ENCODE measurements around the gene SLC39A7. TPM values are rescaled to one million over a fixed set of nuclear protein-coding genes. Genes with fewer than 3 reads are reported as not detected.

The SLC39A7 gene
- total and polyA plus RNA-seq, 3 experiments from 2014 or later = 32.9 to 63.6 (median 63.1) TPM

- Histone ChIP-seq H3K36me3 (ENCODE audit: insufficient read depth, low read length) (no peaks in the 10 kb centered on the region), H3K4me3 (ENCODE audit: low read length) (no peak overlapping the region), H3K9me3 (ENCODE audit: low read length) (no peaks in the 10 kb centered on the region), H3K27me3 (ENCODE audit: insufficient read depth, low read length, poor library complexity, severe bottlenecking) (no peaks in the 10 kb centered on the region), H3K4me1 (ENCODE audit: insufficient read depth, low read length) (peaks cover 13% of the 10 kb centered on the region), H3K27ac (ENCODE audit: low read depth, low read length) (no peak overlapping the region)
- no peak for DNase-seq
- Mint-ChIP-seq H3K36me3 (peaks cover 0 to 19% (median 7%) of the 10 kb centered on the region in 3 donors), H3K4me3 (no peak overlapping the region), H3K27ac (peak overlapping the region in 1 of 8 donors; percentile 48), H3K4me1 (peaks cover 14 to 15% (median 14%) of the 10 kb centered on the region in 3 donors), H3K9me3 (peaks cover 8 to 17% (median 9%) of the 10 kb centered on the region in 5 donors), H3K27me3 (peaks cover 5 to 29% of the 10 kb centered on the region in 2 donors)
- CTCF ChIA-PET = no interaction called here
- POLR2A ChIA-PET = no interaction called here
These were observed 21.8 kb upstream of the SLC39A7 start for GRCh38 chr6:33178755-33179475.

GRCh38 chr6:33181141-33181540, 19.5 kb upstream of the SLC39A7 start:
- H3K36me3 ChIP-seq (ENCODE audit: insufficient read depth, low read length) = no peaks in the 10 kb centered on the region
- CTCF ChIA-PET = no interaction called here
- Mint-ChIP-seq H3K27me3 (peaks cover 2 to 11% of the 10 kb centered on the region in 2 donors), H3K4me1 (peaks cover 21 to 23% (median 22%) of the 10 kb centered on the region in 3 donors), H3K36me3 (peaks cover 0 to 29% (median 7%) of the 10 kb centered on the region in 3 donors), H3K27ac (peak overlapping the region in 1 of 8 donors; percentile 40), H3K4me3 (no peak overlapping the region), H3K9me3 (peaks cover 8 to 17% (median 9%) of the 10 kb centered on the region in 5 donors)
- H3K4me1 ChIP-seq (ENCODE audit: insufficient read depth, low read length) = peaks cover 21% of the 10 kb centered on the region
- no peaks in the 10 kb centered on the region for H3K27me3 ChIP-seq (ENCODE audit: insufficient read depth, low read length, poor library complexity, severe bottlenecking)
- H3K27ac ChIP-seq (ENCODE audit: low read depth, low read length) = no peak overlapping the region
- no peak for DNase-seq
- no peak overlapping the region for H3K4me3 ChIP-seq (ENCODE audit: low read length)
- POLR2A ChIA-PET = no interaction called here
- H3K9me3 ChIP-seq (ENCODE audit: low read length) = no peaks in the 10 kb centered on the region

- H3K4me1 ChIP-seq (ENCODE audit: insufficient read depth, low read length) = peaks cover 21% of the 10 kb centered on the region
- Mint-ChIP-seq H3K9me3 (peaks cover 8 to 17% (median 9%) of the 10 kb centered on the region in 5 donors), H3K36me3 (peaks cover 0 to 40% (median 7%) of the 10 kb centered on the region in 3 donors), H3K27ac (peak overlapping the region in 7 of 8 donors; percentile 45 to 96 (median 88)), H3K4me1 (peaks cover 21 to 23% (median 22%) of the 10 kb centered on the region in 3 donors), H3K27me3 (peaks cover 13 to 23% of the 10 kb centered on the region in 2 donors), H3K4me3 (peak overlapping the region in 6 of 7 donors; percentile 48 to 84 (median 67))
- no peaks in the 10 kb centered on the region for H3K27me3 ChIP-seq (ENCODE audit: insufficient read depth, low read length, poor library complexity, severe bottlenecking)
- peak in 1 of 5 donors; percentile 39 for DNase-seq
- no peaks in the 10 kb centered on the region for H3K9me3 ChIP-seq (ENCODE audit: low read length)
- no peaks in the 10 kb centered on the region for H3K36me3 ChIP-seq (ENCODE audit: insufficient read depth, low read length)
- no peak overlapping the region for H3K27ac ChIP-seq (ENCODE audit: low read depth, low read length)
- peak overlapping the region; percentile 28 for H3K4me3 ChIP-seq (ENCODE audit: low read length)
- ChIA-PET POLR2A (interaction anchor here (0.9 kb wide), 1 partner anchor 22 kb away, joined by 4 read pairs; no protein-coding TSS in a partner anchor), CTCF (interaction anchor here (0.7 to 1.4 kb wide), 4 partner anchors 8 to 65 kb away, joined by 3 to 7 read pairs (median 4); no protein-coding TSS in a partner anchor)
These were observed 17.5 kb upstream of the SLC39A7 start for GRCh38 chr6:33183071-33183683.

- H3K36me3 Mint-ChIP-seq = peaks cover 0 to 41% (median 9%) of the 10 kb centered on the region in 3 donors
- POLR2A ChIA-PET = no interaction called here
- DNase-seq = no peak
- Histone ChIP-seq H3K4me1 (ENCODE audit: insufficient read depth, low read length) (peaks cover 21% of the 10 kb centered on the region), H3K27ac (ENCODE audit: low read depth, low read length) (no peak overlapping the region), H3K4me3 (ENCODE audit: low read length) (no peak overlapping the region), H3K9me3 (ENCODE audit: low read length) (no peaks in the 10 kb centered on the region), H3K27me3 (ENCODE audit: insufficient read depth, low read length, poor library complexity, severe bottlenecking) (peaks cover 4% of the 10 kb centered on the region), H3K36me3 (ENCODE audit: insufficient read depth, low read length) (no peaks in the 10 kb centered on the region)
- CTCF ChIA-PET = no interaction called here
- peaks cover 8 to 17% (median 9%) of the 10 kb centered on the region in 5 donors for H3K9me3 Mint-ChIP-seq
- H3K27ac Mint-ChIP-seq = no peak overlapping the region
- peaks cover 17 to 35% of the 10 kb centered on the region in 2 donors for H3K27me3 Mint-ChIP-seq
- H3K4me3 Mint-ChIP-seq = peak overlapping the region in 1 of 7 donors; percentile 54
- peaks cover 21 to 23% (median 22%) of the 10 kb centered on the region in 3 donors for H3K4me1 Mint-ChIP-seq
These were observed 15.5 kb upstream of the SLC39A7 start for GRCh38 chr6:33185190-33185589.

- POLR2A ChIA-PET = no interaction called here
- H3K9me3 ChIP-seq (ENCODE audit: low read length) = no peaks in the 10 kb centered on the region
- peaks cover 21% of the 10 kb centered on the region for H3K4me1 ChIP-seq (ENCODE audit: insufficient read depth, low read length)
- peaks cover 4% of the 10 kb centered on the region for H3K27me3 ChIP-seq (ENCODE audit: insufficient read depth, low read length, poor library complexity, severe bottlenecking)
- Mint-ChIP-seq H3K9me3 (peaks cover 8 to 17% (median 9%) of the 10 kb centered on the region in 5 donors), H3K27me3 (peaks cover 20 to 41% of the 10 kb centered on the region in 2 donors), H3K4me3 (no peak overlapping the region), H3K27ac (no peak overlapping the region), H3K36me3 (peaks cover 0 to 40% (median 9%) of the 10 kb centered on the region in 3 donors), H3K4me1 (peaks cover 21 to 23% (median 22%) of the 10 kb centered on the region in 3 donors)
- CTCF ChIA-PET = no interaction called here
- DNase-seq = no peak
- no peak overlapping the region for H3K4me3 ChIP-seq (ENCODE audit: low read length)
- H3K36me3 ChIP-seq (ENCODE audit: insufficient read depth, low read length) = no peaks in the 10 kb centered on the region
- H3K27ac ChIP-seq (ENCODE audit: low read depth, low read length) = no peak overlapping the region
These were observed 14.9 kb upstream of the SLC39A7 start for GRCh38 chr6:33185654-33186187.

- no peak overlapping the region for H3K4me3 ChIP-seq (ENCODE audit: low read length)
- no peaks in the 10 kb centered on the region for H3K9me3 ChIP-seq (ENCODE audit: low read length)
- H3K4me1 ChIP-seq (ENCODE audit: insufficient read depth, low read length) = peaks cover 30% of the 10 kb centered on the region
- Mint-ChIP-seq H3K27me3 (peaks cover 24 to 51% of the 10 kb centered on the region in 2 donors), H3K27ac (no peak overlapping the region), H3K4me1 (peaks cover 28 to 32% (median 28%) of the 10 kb centered on the region in 3 donors), H3K36me3 (peaks cover under 1 to 41% (median 7%) of the 10 kb centered on the region in 3 donors), H3K4me3 (no peak overlapping the region), H3K9me3 (peaks cover 6 to 11% (median 8%) of the 10 kb centered on the region in 5 donors)
- ChIA-PET CTCF (no interaction called here), POLR2A (no interaction called here)
- peaks cover 16% of the 10 kb centered on the region for H3K27me3 ChIP-seq (ENCODE audit: insufficient read depth, low read length, poor library complexity, severe bottlenecking)
- no peak overlapping the region for H3K27ac ChIP-seq (ENCODE audit: low read depth, low read length)
- DNase-seq = no peak
- H3K36me3 ChIP-seq (ENCODE audit: insufficient read depth, low read length) = no peaks in the 10 kb centered on the region
These were observed 12.9 kb upstream of the SLC39A7 start for GRCh38 chr6:33187809-33188208.

- Histone ChIP-seq H3K27ac (ENCODE audit: low read depth, low read length) (no peak overlapping the region), H3K27me3 (ENCODE audit: insufficient read depth, low read length, poor library complexity, severe bottlenecking) (peaks cover 16% of the 10 kb centered on the region), H3K36me3 (ENCODE audit: insufficient read depth, low read length) (no peaks in the 10 kb centered on the region), H3K4me3 (ENCODE audit: low read length) (no peak overlapping the region), H3K4me1 (ENCODE audit: insufficient read depth, low read length) (peaks cover 19% of the 10 kb centered on the region), H3K9me3 (ENCODE audit: low read length) (no peaks in the 10 kb centered on the region)
- no peak for DNase-seq
- Mint-ChIP-seq H3K36me3 (peaks cover 3 to 29% (median 6%) of the 10 kb centered on the region in 3 donors), H3K9me3 (no peaks in the 10 kb centered on the region), H3K27me3 (peaks cover 26 to 51% of the 10 kb centered on the region in 2 donors), H3K27ac (peak overlapping the region in 1 of 8 donors; percentile 47), H3K4me1 (peaks cover 17 to 24% (median 17%) of the 10 kb centered on the region in 3 donors), H3K4me3 (no peak overlapping the region)
- ChIA-PET CTCF (interaction anchor here (0.7 to 1.2 kb wide), 2 partner anchors 10 to 39 kb away, joined by 3 read pairs; no protein-coding TSS in a partner anchor), POLR2A (no interaction called here)
These were observed 11.5 kb upstream of the SLC39A7 start for GRCh38 chr6:33189164-33189563.
